PFSK-1 (cell line): Measurements from ENCODE around the gene CPA4.
A peak's percentile ranks its signal among the peaks of the same experiment; 100 is the strongest.

Experiments used
- FOXP2 ChIP-seq: optimal IDR thresholded peaks from 2 replicates; pipeline ENCODE3; 2011; ENCODE audit warnings: borderline replicate concordance, control low read depth, inconsistent platforms; ENCODE audit not compliant: insufficient read depth; ENCODE audit errors: extremely low read length, extremely low read depth
- POLR2AphosphoS5 ChIP-seq: IDR thresholded peaks from 2 replicates; pipeline ENCODE4 v1.6.1; 2012; ENCODE audit warnings: low read depth, mild to moderate bottlenecking, control low read depth, low read length, moderate library complexity
- REST ChIP-seq, 2 experiments: IDR thresholded peaks; 2 replicates each; pipeline versions ENCODE4 v1.6.1 to v1.8.0; 2011 to 2012; ENCODE audit warnings: low read depth in 2 of 2, low read length in 2 of 2, control low read depth in 1 of 2, inconsistent platforms in 1 of 2, mild to moderate bottlenecking in 1 of 2, moderate library complexity in 1 of 2; ENCODE audit not compliant: insufficient read depth in 1 of 2
- SIN3A ChIP-seq: IDR thresholded peaks from 2 replicates; pipeline ENCODE4 v1.6.1; 2012; ENCODE audit warnings: mild to moderate bottlenecking, low read length, moderate library complexity, borderline replicate concordance; ENCODE audit not compliant: insufficient read depth
- TAF1 ChIP-seq: IDR thresholded peaks from 2 replicates; pipeline ENCODE4 v1.6.1; 2012; ENCODE audit warnings: low read length, control low read depth, borderline replicate concordance; ENCODE audit not compliant: insufficient read depth

- TF ChIP-seq SIN3A, result no peak
- TF ChIP-seq POLR2AphosphoS5, result no peak
- no peak for TF ChIP-seq TAF1
- no peak for TF ChIP-seq FOXP2
- 0 out of 4 replicates have a peak, but pooled peaks of 1 of the 2 experiments have one; percentile 24 for TF ChIP-seq REST (IDR thresholded peaks at IDR 0.05; ENCODE audit: insufficient read depth in 1 of 2, low read depth in 2 of 2, low read length in 2 of 2)
These were observed 20.4 kb upstream of the CPA4 start for GRCh38 chr7:130272381-130273080.
